ENCODE results near the gene NFE2L3. TPM values are rescaled to one million over a fixed set of nuclear protein-coding genes. Genes with fewer than 3 reads are reported as not detected.
A peak's percentile ranks its signal among the peaks of the same experiment; 100 is the strongest.
"Not testable (repeated sequence)": the region's sequence is repeated elsewhere in the genome, so short reads cannot be mapped to it uniquely, and the experiment has no call there.

NFE2L3 gene
- total RNA-seq, 1 experiment from 2014 or later, result 39.2 TPM

GRCh38 chr7:26182283-26182682, 30.3 kb downstream of the NFE2L3 start:
- no peaks in the 10 kb centered on the region for H3K27me3 ChIP-seq (replicated peaks; ENCODE audit: control insufficient read depth, insufficient read depth, low read length)
- H3K4me3 ChIP-seq (ENCODE audit: low read depth, low read length), result no peak overlapping the region
- CTCF ChIA-PET, result no interaction called here
- no peak for TF ChIP-seq CTCF (IDR thresholded peaks at IDR 0.05; ENCODE audit: insufficient read depth in 1 of 2, low read depth in 1 of 2, low read length in 1 of 2, severe bottlenecking in 1 of 2, unreplicated experiment in 1 of 2)
- H3K36me3 Mint-ChIP-seq (ENCODE audit: insufficient read depth, unreplicated experiment), result peaks cover 98% of the 10 kb centered on the region
- intact Hi-C loops (cut with micrococcal nuclease; ENCODE audit: unreplicated experiment), result loop anchor here (10.0 kb wide), 1 partner anchor 177 kb away; no protein-coding TSS in a partner anchor
- peak overlapping the region; percentile 39 for H3K27ac Mint-ChIP-seq (ENCODE audit: unreplicated experiment)
- no peak overlapping the region for H3K4me3 Mint-ChIP-seq (ENCODE audit: unreplicated experiment)
- peaks cover 22% of the 10 kb centered on the region for H3K4me1 Mint-ChIP-seq (ENCODE audit: low read depth, unreplicated experiment)
- BruUV-seq (replicated peaks), result no TSS peak
- H3K9me3 ChIP-seq, result no peaks in the 10 kb centered on the region
- no peaks in the 10 kb centered on the region for H3K9me3 Mint-ChIP-seq (ENCODE audit: unreplicated experiment)
- no peak for DNase-seq
- POLR2A ChIA-PET, result no interaction called here
- H3K4me1 ChIP-seq, result peaks cover 13% of the 10 kb centered on the region
- no peaks in the 10 kb centered on the region for H3K27me3 Mint-ChIP-seq (ENCODE audit: insufficient read depth, unreplicated experiment)
- H3K36me3 ChIP-seq (ENCODE audit: control insufficient read depth, insufficient read depth, low read length), result peaks cover 1% of the 10 kb centered on the region; the same call in 1 of the 2 replicates

- no peaks in the 10 kb centered on the region for H3K27me3 ChIP-seq (replicated peaks; ENCODE audit: control insufficient read depth, insufficient read depth, low read length)
- ChIA-PET POLR2A (interaction anchor here (0.6 to 1.4 kb wide), 2 partner anchors 31 to 89 kb away, joined by 6 read pairs; partner anchors contain the start of gene NFE2L3), CTCF (no interaction called here)
- no peak for DNase-seq
- H3K36me3 ChIP-seq (ENCODE audit: control insufficient read depth, insufficient read depth, low read length), result peaks cover 1% of the 10 kb centered on the region; the same call in 1 of the 2 replicates
- no peak overlapping the region for H3K4me3 ChIP-seq (ENCODE audit: low read depth, low read length)
- Mint-ChIP-seq H3K4me3 (ENCODE audit: unreplicated experiment) (no peak overlapping the region), H3K9me3 (ENCODE audit: unreplicated experiment) (no peaks in the 10 kb centered on the region), H3K4me1 (ENCODE audit: low read depth, unreplicated experiment) (peaks cover 22% of the 10 kb centered on the region), H3K27me3 (ENCODE audit: insufficient read depth, unreplicated experiment) (no peaks in the 10 kb centered on the region), H3K27ac (ENCODE audit: unreplicated experiment) (peak overlapping the region; percentile 39), H3K36me3 (ENCODE audit: insufficient read depth, unreplicated experiment) (peaks cover 98% of the 10 kb centered on the region)
- no peaks in the 10 kb centered on the region for H3K9me3 ChIP-seq
- peaks cover 13% of the 10 kb centered on the region for H3K4me1 ChIP-seq
- no TSS peak for BruUV-seq (replicated peaks)
- no peak for TF ChIP-seq CTCF (IDR thresholded peaks at IDR 0.05; ENCODE audit: insufficient read depth in 1 of 2, low read depth in 1 of 2, low read length in 1 of 2, severe bottlenecking in 1 of 2, unreplicated experiment in 1 of 2)
- intact Hi-C loops (cut with micrococcal nuclease; ENCODE audit: unreplicated experiment), result loop anchor here (10.0 kb wide), 1 partner anchor 178 kb away; no protein-coding TSS in a partner anchor
Measured at GRCh38 chr7:26182706-26183105, 30.7 kb downstream of the NFE2L3 start.

- no peaks in the 10 kb centered on the region for H3K27me3 Mint-ChIP-seq (ENCODE audit: insufficient read depth, unreplicated experiment)
- CTCF ChIA-PET, result no interaction called here
- no peak for TF ChIP-seq CTCF (IDR thresholded peaks at IDR 0.05; ENCODE audit: insufficient read depth in 1 of 2, low read depth in 1 of 2, low read length in 1 of 2, severe bottlenecking in 1 of 2, unreplicated experiment in 1 of 2)
- no peak for DNase-seq
- H3K4me3 ChIP-seq (ENCODE audit: low read depth, low read length), result no peak overlapping the region
- peaks cover 13% of the 10 kb centered on the region for H3K4me1 ChIP-seq
- POLR2A ChIA-PET, result interaction anchor here (1.4 kb wide), 1 partner anchor 32 kb away, joined by 6 read pairs; the partner anchor contains the start of gene NFE2L3
- TSS peak; percentile 0 for BruUV-seq (replicated peaks)
- H3K27ac Mint-ChIP-seq (ENCODE audit: unreplicated experiment), result peak overlapping the region; percentile 39
- H3K27me3 ChIP-seq (replicated peaks; ENCODE audit: control insufficient read depth, insufficient read depth, low read length), result no peaks in the 10 kb centered on the region
- peaks cover 3% of the 10 kb centered on the region; the same call in 1 of the 2 replicates for H3K36me3 ChIP-seq (ENCODE audit: control insufficient read depth, insufficient read depth, low read length)
- peaks cover 22% of the 10 kb centered on the region for H3K4me1 Mint-ChIP-seq (ENCODE audit: low read depth, unreplicated experiment)
- no peaks in the 10 kb centered on the region for H3K9me3 ChIP-seq
- intact Hi-C loops (cut with micrococcal nuclease; ENCODE audit: unreplicated experiment), result loop anchor here (10.0 kb wide), 1 partner anchor 179 kb away; no protein-coding TSS in a partner anchor
- peaks cover 98% of the 10 kb centered on the region for H3K36me3 Mint-ChIP-seq (ENCODE audit: insufficient read depth, unreplicated experiment)
- no peak overlapping the region for H3K4me3 Mint-ChIP-seq (ENCODE audit: unreplicated experiment)
- no peaks in the 10 kb centered on the region for H3K9me3 Mint-ChIP-seq (ENCODE audit: unreplicated experiment)
Measured at GRCh38 chr7:26183545-26184280, 31.7 kb downstream of the NFE2L3 start.

GRCh38 chr7:26184281-26185101, 32.5 kb downstream of the NFE2L3 start:
- peaks cover 13% of the 10 kb centered on the region for H3K4me1 ChIP-seq
- Mint-ChIP-seq H3K27ac (ENCODE audit: unreplicated experiment) (peak overlapping the region; percentile 39), H3K36me3 (ENCODE audit: insufficient read depth, unreplicated experiment) (peaks cover 98% of the 10 kb centered on the region), H3K4me1 (ENCODE audit: low read depth, unreplicated experiment) (peaks cover 22% of the 10 kb centered on the region)
- H3K27me3 Mint-ChIP-seq (ENCODE audit: insufficient read depth, unreplicated experiment); DNase-seq; H3K4me3 Mint-ChIP-seq (ENCODE audit: unreplicated experiment); H3K9me3 Mint-ChIP-seq (ENCODE audit: unreplicated experiment); H3K36me3 ChIP-seq (ENCODE audit: control insufficient read depth, insufficient read depth, low read length); H3K27me3 ChIP-seq (replicated peaks; ENCODE audit: control insufficient read depth, insufficient read depth, low read length); H3K4me3 ChIP-seq (ENCODE audit: low read depth, low read length); H3K9me3 ChIP-seq; CTCF ChIA-PET; BruUV-seq (replicated peaks): not testable (repeated sequence)
- intact Hi-C loops (cut with micrococcal nuclease; ENCODE audit: unreplicated experiment), result loop anchor here (5.0 to 10.0 kb wide), 2 partner anchors 180 to 292 kb away; no protein-coding TSS in a partner anchor
- POLR2A ChIA-PET, result interaction anchor here (1.4 kb wide), 1 partner anchor 32 kb away, joined by 6 read pairs; the partner anchor contains the start of gene NFE2L3
